LNCAP (cell line): Measurements from ENCODE around the gene GOSR1.

Source experiments
- CTCF ChIP-seq: fragments of 450-650 bp; IDR thresholded peaks from 2 replicates; pipeline ENCODE4 v1.5.1; 2017; ENCODE audit warnings: mild to moderate bottlenecking

The GOSR1 gene

GRCh38 chr17:30524847-30525246, 47.6 kb downstream of the GOSR1 start:
- TF ChIP-seq CTCF: no peak

GRCh38 chr17:30526401-30526800, 49.2 kb downstream of the GOSR1 start:
- no peak for TF ChIP-seq CTCF

- no peak for TF ChIP-seq CTCF
Observed at GRCh38 chr17:30530346-30531025, 53.3 kb downstream of the GOSR1 start.

- no peak for TF ChIP-seq CTCF
Observed at GRCh38 chr17:30532871-30533270, 55.7 kb downstream of the GOSR1 start.

GRCh38 chr17:30534298-30534697, 57.1 kb downstream of the GOSR1 start:
- no peak for TF ChIP-seq CTCF

GRCh38 chr17:30534938-30535921, 58.0 kb downstream of the GOSR1 start:
- TF ChIP-seq CTCF: no peak

GRCh38 chr17:30541802-30542201, 64.6 kb downstream of the GOSR1 start:
- no peak for TF ChIP-seq CTCF
